Type B pancreatic cell (in vitro differentiated cells): ENCODE data around the gene PLAGL1. TPM values are rescaled to one million over a fixed set of nuclear protein-coding genes. Genes with fewer than 3 reads are reported as not detected.
"Not testable (repeated sequence)": the region's sequence is repeated elsewhere in the genome, so short reads cannot be mapped to it uniquely, and the experiment has no call there.

Experiments
- DNase-seq: peaks from one replicate; pipeline ENCODE4 v3.0.0; 2021; ENCODE audit warnings: mixed read lengths; ENCODE audit not compliant: unreplicated experiment; ENCODE audit errors: extremely low spot score
- H3K27ac Mint-ChIP-seq: 2 replicates; pipeline ENCODE4 v1.8.0; 2021; ENCODE audit warnings: mild to moderate bottlenecking, mixed read lengths
- H3K27me3 Mint-ChIP-seq: 2 replicates; pipeline ENCODE4 v1.8.0; 2021; ENCODE audit warnings: mixed read lengths
- H3K36me3 Mint-ChIP-seq: 2 replicates; pipeline ENCODE4 v1.8.0; 2021; ENCODE audit warnings: mixed read lengths
- H3K4me1 Mint-ChIP-seq: one replicate; pipeline ENCODE4 v1.8.0; 2021; ENCODE audit warnings: mixed read lengths; ENCODE audit not compliant: unreplicated experiment
- H3K4me3 Mint-ChIP-seq: 2 replicates; pipeline ENCODE4 v1.8.0; 2021; ENCODE audit warnings: mild to moderate bottlenecking, mixed read lengths
- H3K9me3 Mint-ChIP-seq: 2 replicates; pipeline ENCODE4 v1.8.0; 2021; ENCODE audit warnings: mixed read lengths
- total RNA-seq: library from RNA; stranded (reverse); gene quantifications from 2 replicates; pipeline ENCODE4 v1.2.1, GENCODE V29; 2021; ENCODE audit warnings: low replicate concordance
- TF ChIP-seq, protein P1 (sequence below): fragments of 200-600 bp; sonication (generic); conservative IDR thresholded peaks from 2 replicates; pipeline ENCODE4 v1.5.0; 2021; ENCODE audit warnings: antibody characterized with exemption, mild to moderate bottlenecking

Gene PLAGL1
- total RNA-seq, 1 donor from 2014 or later, result 95.2 TPM

DNA sequence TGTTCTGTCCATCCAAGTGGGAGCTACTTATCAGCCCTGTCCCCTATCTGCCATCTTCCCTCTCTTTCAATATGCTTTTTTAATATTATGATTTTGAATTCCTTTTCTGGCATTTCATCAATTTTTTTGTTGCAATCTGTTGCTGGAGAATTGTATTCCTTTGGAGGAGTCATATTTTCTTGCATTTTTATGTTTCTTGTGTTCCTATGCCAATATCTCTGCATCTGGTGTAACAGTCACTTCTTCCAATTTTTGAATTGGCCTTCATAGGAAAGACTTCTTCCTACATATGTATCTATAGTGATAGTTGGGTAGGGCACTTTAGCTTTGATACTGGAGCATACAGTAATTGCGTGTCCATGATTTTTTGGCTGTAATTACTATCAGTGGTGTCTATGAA lies 73.7 kb downstream of the PLAGL1 start:
- no peak overlapping the region for H3K27ac Mint-ChIP-seq
- no peaks in the 10 kb centered on the region for H3K9me3 Mint-ChIP-seq
- H3K36me3 Mint-ChIP-seq, result no peaks in the 10 kb centered on the region
- DNase-seq, result no peak
- TF ChIP-seq, protein P1, sequence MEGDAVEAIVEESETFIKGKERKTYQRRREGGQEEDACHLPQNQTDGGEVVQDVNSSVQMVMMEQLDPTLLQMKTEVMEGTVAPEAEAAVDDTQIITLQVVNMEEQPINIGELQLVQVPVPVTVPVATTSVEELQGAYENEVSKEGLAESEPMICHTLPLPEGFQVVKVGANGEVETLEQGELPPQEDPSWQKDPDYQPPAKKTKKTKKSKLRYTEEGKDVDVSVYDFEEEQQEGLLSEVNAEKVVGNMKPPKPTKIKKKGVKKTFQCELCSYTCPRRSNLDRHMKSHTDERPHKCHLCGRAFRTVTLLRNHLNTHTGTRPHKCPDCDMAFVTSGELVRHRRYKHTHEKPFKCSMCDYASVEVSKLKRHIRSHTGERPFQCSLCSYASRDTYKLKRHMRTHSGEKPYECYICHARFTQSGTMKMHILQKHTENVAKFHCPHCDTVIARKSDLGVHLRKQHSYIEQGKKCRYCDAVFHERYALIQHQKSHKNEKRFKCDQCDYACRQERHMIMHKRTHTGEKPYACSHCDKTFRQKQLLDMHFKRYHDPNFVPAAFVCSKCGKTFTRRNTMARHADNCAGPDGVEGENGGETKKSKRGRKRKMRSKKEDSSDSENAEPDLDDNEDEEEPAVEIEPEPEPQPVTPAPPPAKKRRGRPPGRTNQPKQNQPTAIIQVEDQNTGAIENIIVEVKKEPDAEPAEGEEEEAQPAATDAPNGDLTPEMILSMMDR, result no peak
- H3K4me3 Mint-ChIP-seq, result no peak overlapping the region
- peaks cover 7% of the 10 kb centered on the region for H3K4me1 Mint-ChIP-seq
- H3K27me3 Mint-ChIP-seq, result no peaks in the 10 kb centered on the region

DNA sequence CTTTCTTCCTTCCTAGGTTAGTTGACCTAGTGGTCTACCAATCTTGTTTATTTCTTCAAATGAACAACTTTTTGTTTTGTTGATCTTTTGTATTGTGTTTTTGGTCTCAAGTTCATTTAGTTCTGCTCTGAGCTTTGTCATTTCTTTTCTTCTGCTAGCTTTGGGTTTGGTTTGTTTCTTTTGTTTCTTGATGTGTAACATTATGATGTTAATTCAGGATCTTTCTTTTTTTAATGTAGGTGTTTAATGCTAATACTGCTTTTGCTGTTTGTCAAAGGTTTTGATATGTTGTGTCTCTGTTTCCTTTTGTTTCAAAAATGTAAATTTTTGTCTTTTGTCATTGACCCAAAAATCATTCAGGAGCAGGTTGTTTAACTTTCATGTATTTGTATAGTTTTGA lies 78.1 kb downstream of the PLAGL1 start:
- H3K9me3 Mint-ChIP-seq, result no peaks in the 10 kb centered on the region
- H3K4me3 Mint-ChIP-seq, result no peak overlapping the region
- H3K27ac Mint-ChIP-seq, result no peak overlapping the region
- no peaks in the 10 kb centered on the region for H3K36me3 Mint-ChIP-seq
- H3K27me3 Mint-ChIP-seq, result no peaks in the 10 kb centered on the region
- no peaks in the 10 kb centered on the region for H3K4me1 Mint-ChIP-seq
- TF ChIP-seq, protein P1, result no peak
- no peak for DNase-seq

DNA sequence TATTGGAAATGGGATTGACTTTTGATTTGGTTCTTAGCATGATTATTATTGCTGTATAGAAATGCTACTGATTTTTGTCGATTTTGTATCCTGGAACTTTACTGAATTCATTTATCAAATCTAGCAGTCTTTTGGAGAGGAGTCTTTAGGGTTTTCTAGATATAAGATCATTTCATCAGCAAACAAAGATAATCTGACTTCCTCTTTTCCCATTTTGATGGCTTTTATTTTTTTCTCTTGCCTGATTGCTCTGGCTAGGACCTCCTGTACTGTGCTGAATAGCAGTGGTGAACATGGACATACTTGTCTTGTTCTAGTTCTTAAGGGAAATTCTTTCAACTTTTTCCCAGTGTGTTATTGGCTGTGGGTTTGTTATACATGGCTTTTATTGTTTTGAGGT lies 79.2 kb downstream of the PLAGL1 start:
- Mint-ChIP-seq H3K27me3 (no peaks in the 10 kb centered on the region), H3K27ac (no peak overlapping the region), H3K4me3 (no peak overlapping the region), H3K4me1 (no peaks in the 10 kb centered on the region), H3K36me3 (no peaks in the 10 kb centered on the region), H3K9me3 (peaks cover 4% of the 10 kb centered on the region)
- TF ChIP-seq, protein P1, result no peak
- DNase-seq, result no peak

DNA sequence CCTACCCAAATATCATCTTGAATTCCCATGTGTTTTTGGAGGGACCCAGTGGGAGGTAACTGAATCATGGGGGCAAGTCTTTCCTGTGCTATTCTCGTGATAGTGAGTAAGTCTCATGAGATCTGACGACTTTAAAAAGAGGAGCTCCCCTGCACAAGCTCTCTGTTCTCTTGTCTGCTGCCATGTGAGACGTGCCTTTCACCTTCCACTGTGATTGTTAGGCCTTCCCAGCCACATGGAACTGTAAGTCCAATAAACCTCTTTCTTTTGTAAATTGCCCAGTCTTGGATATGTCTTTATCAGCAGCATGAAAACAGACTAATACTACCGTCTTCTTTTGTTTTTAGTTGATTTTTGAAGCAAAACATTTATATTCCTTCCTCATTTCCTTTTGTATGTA lies 91.0 kb downstream of the PLAGL1 start:
- not testable (repeated sequence) for DNase-seq, H3K36me3 Mint-ChIP-seq, H3K9me3 Mint-ChIP-seq, H3K4me3 Mint-ChIP-seq, H3K4me1 Mint-ChIP-seq, H3K27me3 Mint-ChIP-seq, H3K27ac Mint-ChIP-seq

DNA sequence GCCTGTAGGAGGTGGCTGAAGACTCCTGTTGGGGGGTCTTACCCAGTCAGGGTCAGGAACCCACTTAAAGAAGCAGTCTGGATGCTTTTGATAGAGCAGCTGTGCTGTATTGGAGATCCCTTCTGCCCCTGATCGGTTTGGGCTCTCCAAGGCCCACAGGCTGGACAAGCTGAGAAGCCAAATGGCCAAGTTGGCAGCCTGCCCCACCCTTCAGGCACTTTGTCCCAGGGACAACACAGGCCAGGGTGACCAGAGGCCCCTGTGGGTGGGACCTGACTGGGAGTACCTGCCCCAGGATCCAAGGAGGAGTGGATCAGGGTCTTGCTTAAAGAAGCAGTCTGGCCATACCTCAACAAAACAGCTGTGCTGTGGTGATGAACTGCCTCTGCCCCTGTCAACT lies 95.4 kb downstream of the PLAGL1 start:
- TF ChIP-seq, protein P1, result no peak
- Mint-ChIP-seq H3K27me3 (no peaks in the 10 kb centered on the region), H3K36me3 (no peaks in the 10 kb centered on the region), H3K4me1 (no peaks in the 10 kb centered on the region), H3K4me3 (no peak overlapping the region), H3K27ac (no peak overlapping the region), H3K9me3 (peaks cover 18% of the 10 kb centered on the region)
- DNase-seq, result no peak

DNA sequence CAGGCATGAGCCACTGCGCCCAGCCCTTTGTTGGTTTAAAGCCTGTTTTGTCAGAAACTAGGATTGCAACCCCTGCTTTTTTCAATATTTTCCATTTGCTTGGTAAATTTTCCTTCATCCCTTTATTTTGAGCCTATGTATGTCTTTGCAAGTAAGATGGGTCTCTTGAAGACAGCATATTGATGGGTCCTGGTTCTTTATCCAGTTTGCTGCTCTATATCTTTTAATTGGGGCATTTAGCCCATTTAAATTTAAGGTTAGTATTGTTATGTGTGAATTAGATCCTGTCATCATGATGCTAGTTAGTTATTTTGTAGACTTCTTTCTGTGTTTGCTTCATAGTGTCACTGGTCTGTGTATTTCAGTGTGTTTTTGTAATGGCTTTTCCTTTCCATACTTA lies 97.0 kb downstream of the PLAGL1 start:
- peaks cover 18% of the 10 kb centered on the region for H3K9me3 Mint-ChIP-seq
- H3K27ac Mint-ChIP-seq, result no peak overlapping the region
- H3K4me3 Mint-ChIP-seq, result no peak overlapping the region
- no peak for DNase-seq
- H3K27me3 Mint-ChIP-seq, result no peaks in the 10 kb centered on the region
- no peaks in the 10 kb centered on the region for H3K4me1 Mint-ChIP-seq
- TF ChIP-seq, protein P1, result no peak
- H3K36me3 Mint-ChIP-seq, result no peaks in the 10 kb centered on the region
